WTC11 (cell line): ENCODE data around the gene CACNB4.

Source experiments
- ATF6 ChIP-seq: sonication (generic); formaldehyde crosslinking; IDR thresholded peaks from 2 replicates; pipeline ENCODE4 v1.8.1; 2023; ENCODE audit warnings: mild to moderate bottlenecking, missing genetic modification reagents
- CREM ChIP-seq: sonication (generic); formaldehyde crosslinking; IDR thresholded peaks from 2 replicates; pipeline ENCODE4 v1.8.1; 2022; ENCODE audit warnings: mild to moderate bottlenecking, missing genetic modification reagents, moderate library complexity
- CTCF ChIP-seq: fragments of 200-600 bp; IDR thresholded peaks from 2 replicates; pipeline ENCODE4 v1.8.0; 2022; ENCODE audit warnings: antibody characterized with exemption
- ELF4 ChIP-seq: sonication (generic); formaldehyde crosslinking; IDR thresholded peaks from 2 replicates; pipeline ENCODE4 v1.8.1; 2022; ENCODE audit warnings: low read depth, mild to moderate bottlenecking, moderate library complexity, missing genetic modification reagents
- NFYB ChIP-seq: sonication (generic); formaldehyde crosslinking; conservative IDR thresholded peaks from 2 replicates; pipeline ENCODE4 v1.8.0; 2022; ENCODE audit warnings: low read depth, missing genetic modification reagents
- NR1H2 ChIP-seq: sonication (generic); formaldehyde crosslinking; IDR thresholded peaks from 2 replicates; pipeline ENCODE4 v1.9.0; 2021; ENCODE audit warnings: mild to moderate bottlenecking, moderate library complexity, missing genetic modification reagents
- NR2C2 ChIP-seq: sonication (generic); formaldehyde crosslinking; IDR thresholded peaks from 2 replicates; pipeline ENCODE4 v1.8.0; 2022; ENCODE audit warnings: mild to moderate bottlenecking, missing genetic modification reagents

- TF ChIP-seq CTCF (no peak), NR2C2 (CRISPR knock-in tag) (no peak), CREM (CRISPR knock-in tag) (no peak), NFYB (CRISPR knock-in tag) (no peak), NR1H2 (CRISPR knock-in tag) (no peak), ELF4 (no peak), ATF6 (CRISPR knock-in tag) (no peak)
Measured at GRCh38 chr2:152024477-152024876, 74.4 kb downstream of the CACNB4 start.
